Hepatocyte (in vitro differentiated cells): ENCODE measurements around the gene CDC23. TPM values are rescaled to one million over a fixed set of nuclear protein-coding genes. Genes with fewer than 3 reads are reported as not detected.
"Not testable (repeated sequence)": the region's sequence is repeated elsewhere in the genome, so short reads cannot be mapped to it uniquely, and the experiment has no call there.

ENCODE experiments used
- DNase-seq: peaks from one replicate; pipeline ENCODE4 v3.0.0-alpha.2; 2016; ENCODE audit warnings: low spot score
- H2AFZ ChIP-seq: fragments of 200-600 bp; sonication (generic); 2 replicates; pipeline ENCODE4 v1.6.0; 2016; ENCODE audit warnings: antibody characterized with exemption, mild to moderate bottlenecking
- H3K27ac ChIP-seq: fragments of 200-600 bp; sonication (generic); 2 replicates; pipeline ENCODE4 v1.5.1; 2016; ENCODE audit warnings: mild to moderate bottlenecking
- H3K27me3 ChIP-seq: fragments of 200-600 bp; sonication (generic); 2 replicates; pipeline ENCODE4 v1.6.1; 2016
- H3K36me3 ChIP-seq: fragments of 200-600 bp; sonication (generic); replicated peaks from 2 replicates; pipeline ENCODE4 v1.5.1; 2016; ENCODE audit warnings: low read depth; ENCODE audit not compliant: insufficient read depth
- H3K4me1 ChIP-seq: fragments of 200-600 bp; sonication (generic); 2 replicates; pipeline ENCODE4 v1.5.1; 2016; ENCODE audit warnings: mild to moderate bottlenecking, moderate library complexity; ENCODE audit not compliant: insufficient read depth
- H3K4me2 ChIP-seq: fragments of 200-600 bp; sonication (generic); 2 replicates; pipeline ENCODE4 v1.6.0; 2016
- H3K4me3 ChIP-seq: fragments of 200-600 bp; sonication (generic); 2 replicates; pipeline ENCODE4 v1.5.1; 2016; ENCODE audit warnings: mild to moderate bottlenecking
- H3K79me2 ChIP-seq: fragments of 200-600 bp; sonication (generic); 2 replicates; pipeline ENCODE4 v1.6.0; 2017; ENCODE audit warnings: mild to moderate bottlenecking
- H3K9me2 ChIP-seq: fragments of 200-600 bp; sonication (generic); replicated peaks from 2 replicates; pipeline ENCODE4 v1.6.0; 2017; ENCODE audit warnings: mild to moderate bottlenecking; ENCODE audit not compliant: insufficient read depth
- H3K9me3 ChIP-seq: fragments of 200-600 bp; sonication (generic); 2 replicates; pipeline ENCODE4 v1.5.1; 2016; ENCODE audit warnings: low read depth, mild to moderate bottlenecking
- H4K20me1 ChIP-seq: fragments of 200-600 bp; sonication (generic); 2 replicates; pipeline ENCODE4 v1.6.0; 2016; ENCODE audit warnings: mild to moderate bottlenecking; ENCODE audit not compliant: insufficient read depth, poor library complexity, severe bottlenecking
- EZH2 ChIP-seq: fragments of 200-600 bp; sonication (generic); IDR thresholded peaks from 2 replicates; pipeline ENCODE4 v1.6.1; 2016; ENCODE audit warnings: antibody characterized with exemption, mild to moderate bottlenecking, borderline replicate concordance
- EZH2phosphoT487 ChIP-seq: fragments of 200-600 bp; sonication (generic); IDR thresholded peaks from one replicate; pipeline ENCODE4 v1.6.1; 2018; ENCODE audit warnings: antibody characterized with exemption, mild to moderate bottlenecking, low read depth, moderate library complexity; ENCODE audit not compliant: unreplicated experiment, severe bottlenecking
- WGBS: methylation state at CpG from one replicate; pipeline ENCODE4 v1.1.6; 2016; ENCODE audit warnings: low lambda C conversion rate; ENCODE audit errors: missing lambda C conversion rate; 5-methylcytosine and 5-hydroxymethylcytosine counted together
- polyA plus RNA-seq: library from polyadenylated mRNA; unstranded; fragments of >200 nt; fragmentation: Nextera tagmentation; extraction: Ambion mirVana; gene quantifications from 2 replicates; pipeline ENCODE4 v1.2.1, GENCODE V29; 2016
- total RNA-seq: library from RNA; depleted of rRNA; stranded (reverse); fragments of >200 nt; gene quantifications from 2 replicates; pipeline ENCODE4 v1.2.3, GENCODE V29; 2014
- TF ChIP-seq, protein P1 (sequence below): fragments of 200-600 bp; sonication (generic); IDR thresholded peaks from 2 replicates; pipeline ENCODE4 v1.5.1; 2016; ENCODE audit warnings: antibody characterized with exemption, mild to moderate bottlenecking; ENCODE audit not compliant: poor library complexity

The CDC23 gene
- total and polyA plus RNA-seq, 2 experiments from 2014 or later: 33.2 to 35.0 TPM

GRCh38 chr5:138252944-138253343, 39.8 kb upstream of the CDC23 start:
- no peak overlapping the region for H3K27ac ChIP-seq
- no peak overlapping the region for H3K4me2 ChIP-seq
- H3K4me1 ChIP-seq: no peaks in the 10 kb centered on the region
- no peak overlapping the region for H2AFZ ChIP-seq
- no peaks in the 10 kb centered on the region for H3K27me3 ChIP-seq
- H3K79me2 ChIP-seq: no peaks in the 10 kb centered on the region
- H3K9me2 ChIP-seq: no peaks in the 10 kb centered on the region
- no peaks in the 10 kb centered on the region for H3K9me3 ChIP-seq
- 77% methylated on average over 3 of the region's 3 CpGs for WGBS
- TF ChIP-seq, protein P1, sequence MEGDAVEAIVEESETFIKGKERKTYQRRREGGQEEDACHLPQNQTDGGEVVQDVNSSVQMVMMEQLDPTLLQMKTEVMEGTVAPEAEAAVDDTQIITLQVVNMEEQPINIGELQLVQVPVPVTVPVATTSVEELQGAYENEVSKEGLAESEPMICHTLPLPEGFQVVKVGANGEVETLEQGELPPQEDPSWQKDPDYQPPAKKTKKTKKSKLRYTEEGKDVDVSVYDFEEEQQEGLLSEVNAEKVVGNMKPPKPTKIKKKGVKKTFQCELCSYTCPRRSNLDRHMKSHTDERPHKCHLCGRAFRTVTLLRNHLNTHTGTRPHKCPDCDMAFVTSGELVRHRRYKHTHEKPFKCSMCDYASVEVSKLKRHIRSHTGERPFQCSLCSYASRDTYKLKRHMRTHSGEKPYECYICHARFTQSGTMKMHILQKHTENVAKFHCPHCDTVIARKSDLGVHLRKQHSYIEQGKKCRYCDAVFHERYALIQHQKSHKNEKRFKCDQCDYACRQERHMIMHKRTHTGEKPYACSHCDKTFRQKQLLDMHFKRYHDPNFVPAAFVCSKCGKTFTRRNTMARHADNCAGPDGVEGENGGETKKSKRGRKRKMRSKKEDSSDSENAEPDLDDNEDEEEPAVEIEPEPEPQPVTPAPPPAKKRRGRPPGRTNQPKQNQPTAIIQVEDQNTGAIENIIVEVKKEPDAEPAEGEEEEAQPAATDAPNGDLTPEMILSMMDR: no peak
- TF ChIP-seq EZH2phosphoT487: no peak
- TF ChIP-seq EZH2: no peak
- DNase-seq: no peak
- H3K36me3 ChIP-seq: no peaks in the 10 kb centered on the region
- H4K20me1 ChIP-seq: no peaks in the 10 kb centered on the region
- H3K4me3 ChIP-seq: no peak overlapping the region

DNA sequence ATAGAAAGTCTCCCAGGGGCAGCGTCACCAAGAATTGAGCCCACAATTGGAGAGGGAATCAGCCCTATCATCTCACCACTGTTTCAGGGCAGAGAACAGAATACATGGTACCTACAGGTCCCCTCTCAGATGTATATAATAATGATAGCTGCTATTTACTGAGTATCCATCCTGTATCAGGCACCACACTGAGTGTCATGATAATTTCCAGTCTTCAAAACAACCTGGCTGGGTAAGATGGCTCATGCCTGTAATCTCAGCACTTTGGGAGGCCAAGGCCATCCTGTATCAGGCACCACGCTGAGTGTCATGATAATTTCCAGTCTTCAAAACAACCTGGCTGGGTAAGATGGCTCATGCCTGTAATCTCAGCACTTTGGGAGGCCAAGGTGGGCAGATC, 34.7 kb upstream of the CDC23 start:
- H3K4me1 ChIP-seq, H3K9me2 ChIP-seq, H4K20me1 ChIP-seq, H3K4me2 ChIP-seq, H3K27ac ChIP-seq, H3K4me3 ChIP-seq, H3K36me3 ChIP-seq, H3K9me3 ChIP-seq, H3K79me2 ChIP-seq, DNase-seq, H2AFZ ChIP-seq: not testable (repeated sequence)
- peaks cover 16% of the 10 kb centered on the region for H3K27me3 ChIP-seq
- WGBS: 90% methylated on average over 2 of the region's 2 CpGs

GRCh38 chr5:138246822-138247221, 33.7 kb upstream of the CDC23 start:
- Histone ChIP-seq H4K20me1 (no peaks in the 10 kb centered on the region), H3K36me3 (no peaks in the 10 kb centered on the region), H3K4me3 (no peak overlapping the region), H3K9me2 (no peaks in the 10 kb centered on the region), H3K27ac (no peak overlapping the region), H3K9me3 (no peaks in the 10 kb centered on the region), H3K4me1 (peaks cover 2% of the 10 kb centered on the region), H3K79me2 (no peaks in the 10 kb centered on the region), H3K4me2 (no peak overlapping the region), H3K27me3 (peaks cover 24% of the 10 kb centered on the region), H2AFZ (no peak overlapping the region)
- TF ChIP-seq EZH2 (no peak), EZH2phosphoT487 (no peak)
- TF ChIP-seq, protein P1: no peak
- no peak for DNase-seq
- WGBS: 84% methylated on average over 4 of the region's 4 CpGs

DNA sequence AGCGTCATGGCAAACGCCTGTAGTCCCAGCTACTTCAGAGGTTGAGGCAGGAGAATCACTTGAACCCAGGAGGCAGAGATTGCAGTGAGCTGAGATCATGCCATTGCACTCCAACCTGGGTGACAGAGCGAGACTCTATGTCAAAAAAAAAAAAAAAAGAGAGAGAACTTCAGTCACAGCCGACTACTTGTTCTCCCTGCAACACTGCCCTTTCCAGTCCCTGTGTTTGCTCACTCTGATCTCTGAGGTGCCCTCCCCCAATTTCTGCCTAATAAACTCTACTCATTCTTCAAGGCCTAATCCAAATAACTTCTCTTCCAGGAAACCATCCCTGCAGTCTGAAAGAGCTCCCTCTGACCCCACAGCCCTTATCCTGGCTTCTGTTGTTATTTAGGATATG, 33.2 kb upstream of the CDC23 start:
- H3K27ac ChIP-seq: no peak overlapping the region
- no peaks in the 10 kb centered on the region for H3K36me3 ChIP-seq
- H3K9me3 ChIP-seq: no peaks in the 10 kb centered on the region
- TF ChIP-seq EZH2phosphoT487 (no peak), EZH2 (no peak)
- TF ChIP-seq, protein P1: no peak
- DNase-seq: no peak
- no peaks in the 10 kb centered on the region for H3K9me2 ChIP-seq
- no peak overlapping the region for H2AFZ ChIP-seq
- no peak overlapping the region for H3K4me2 ChIP-seq
- H3K27me3 ChIP-seq: peaks cover 29% of the 10 kb centered on the region
- H3K4me3 ChIP-seq: no peak overlapping the region
- peaks cover 6% of the 10 kb centered on the region for H3K4me1 ChIP-seq
- no peaks in the 10 kb centered on the region for H3K79me2 ChIP-seq
- H4K20me1 ChIP-seq: no peaks in the 10 kb centered on the region
- WGBS: 67% methylated on average over 4 of the region's 4 CpGs
